ENCODE measurements around the gene CPNE5.

CPNE5 gene

DNA sequence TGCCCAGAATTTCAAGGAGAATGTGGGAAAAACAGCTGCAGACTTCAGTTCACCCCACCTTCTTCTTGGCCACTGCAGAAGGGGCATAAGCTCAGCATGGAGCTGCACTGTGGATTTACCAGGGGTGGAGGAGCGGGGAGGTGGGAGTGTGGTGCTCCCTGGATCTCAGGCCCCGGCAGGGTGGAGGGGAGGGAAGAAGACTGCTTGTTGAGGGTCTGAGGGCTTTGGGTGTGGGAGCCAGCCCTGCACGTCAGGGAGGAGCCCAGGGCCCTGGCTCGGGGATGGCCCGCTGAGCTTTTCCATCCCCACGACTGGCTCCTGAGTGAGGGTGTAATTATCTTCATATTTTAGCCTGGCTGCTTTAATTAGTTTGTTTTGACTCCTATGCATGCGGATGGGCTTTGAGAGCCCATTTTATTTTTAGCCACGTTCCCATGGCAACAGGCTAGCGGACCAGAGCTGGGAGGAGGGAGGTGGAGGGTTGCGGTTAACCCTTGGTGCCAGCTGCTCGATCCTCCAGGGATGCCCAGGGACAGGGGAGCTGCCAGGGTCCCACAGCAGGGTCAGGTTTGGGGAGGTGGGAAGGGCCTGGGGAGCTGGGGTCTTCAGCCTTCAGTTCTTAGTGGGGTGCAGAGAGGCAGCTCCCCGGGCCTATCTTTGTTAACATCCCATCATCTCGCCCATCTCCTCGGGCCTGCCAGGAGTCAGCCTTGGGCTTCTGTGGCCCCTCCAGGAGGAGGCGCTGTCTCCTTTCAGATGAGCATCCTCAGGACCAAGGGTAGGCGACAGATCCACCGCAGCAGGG, 73.4 kb downstream of the CPNE5 start:
- no peak overlapping the region for H3K27ac ChIP-seq
- DNase-seq (ENCODE audit: low spot score): no peak
- no peak overlapping the region for H3K4me3 ChIP-seq
- TF ChIP-seq, protein P1, sequence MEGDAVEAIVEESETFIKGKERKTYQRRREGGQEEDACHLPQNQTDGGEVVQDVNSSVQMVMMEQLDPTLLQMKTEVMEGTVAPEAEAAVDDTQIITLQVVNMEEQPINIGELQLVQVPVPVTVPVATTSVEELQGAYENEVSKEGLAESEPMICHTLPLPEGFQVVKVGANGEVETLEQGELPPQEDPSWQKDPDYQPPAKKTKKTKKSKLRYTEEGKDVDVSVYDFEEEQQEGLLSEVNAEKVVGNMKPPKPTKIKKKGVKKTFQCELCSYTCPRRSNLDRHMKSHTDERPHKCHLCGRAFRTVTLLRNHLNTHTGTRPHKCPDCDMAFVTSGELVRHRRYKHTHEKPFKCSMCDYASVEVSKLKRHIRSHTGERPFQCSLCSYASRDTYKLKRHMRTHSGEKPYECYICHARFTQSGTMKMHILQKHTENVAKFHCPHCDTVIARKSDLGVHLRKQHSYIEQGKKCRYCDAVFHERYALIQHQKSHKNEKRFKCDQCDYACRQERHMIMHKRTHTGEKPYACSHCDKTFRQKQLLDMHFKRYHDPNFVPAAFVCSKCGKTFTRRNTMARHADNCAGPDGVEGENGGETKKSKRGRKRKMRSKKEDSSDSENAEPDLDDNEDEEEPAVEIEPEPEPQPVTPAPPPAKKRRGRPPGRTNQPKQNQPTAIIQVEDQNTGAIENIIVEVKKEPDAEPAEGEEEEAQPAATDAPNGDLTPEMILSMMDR (IDR thresholded peaks at IDR 0.05): peak; percentile 66

DNA sequence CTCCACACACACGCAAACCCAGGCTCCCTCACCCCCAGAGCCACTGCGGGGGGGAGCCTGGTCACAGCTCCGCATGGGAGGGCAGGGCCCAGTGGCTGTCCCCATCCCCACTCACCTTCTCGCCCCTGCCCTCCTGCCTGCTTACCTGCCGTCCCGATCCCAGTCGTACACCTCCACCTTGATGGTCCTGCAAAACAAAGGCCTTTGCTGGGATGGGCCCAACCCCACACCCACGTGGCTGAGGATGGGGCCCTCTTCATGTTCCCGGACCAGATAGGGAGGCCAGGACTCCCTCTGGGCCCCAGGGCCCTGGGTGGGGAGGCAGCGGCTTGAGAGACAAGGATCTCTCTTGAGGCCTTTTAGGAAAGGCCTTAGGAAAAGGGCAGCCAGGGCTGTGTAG, 74.1 kb downstream of the CPNE5 start:
- no peak for DNase-seq (ENCODE audit: low spot score)
- Histone ChIP-seq H3K27ac (no peak overlapping the region), H3K4me3 (no peak overlapping the region)
- TF ChIP-seq, protein P1 (IDR thresholded peaks at IDR 0.05): no peak

DNA sequence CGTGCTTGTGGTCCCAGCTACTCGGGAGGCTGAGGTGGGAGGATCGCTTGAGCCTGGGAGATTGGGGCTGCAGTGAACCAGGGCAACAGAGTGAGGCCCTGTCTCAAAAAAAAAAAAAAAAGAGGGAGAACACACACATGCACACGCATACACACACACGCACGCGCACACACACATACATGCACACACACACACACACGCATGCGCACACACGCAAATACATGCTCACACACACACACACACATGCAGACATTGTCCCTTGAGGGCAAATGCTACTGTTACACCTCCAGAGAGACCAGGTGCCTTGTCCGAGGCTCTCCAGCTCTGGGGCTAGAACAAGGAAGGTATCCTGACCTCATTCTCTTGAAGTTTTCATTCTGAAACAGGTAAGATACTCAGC, 77.1 kb downstream of the CPNE5 start:
- no peak overlapping the region for H3K4me3 ChIP-seq
- H3K27ac ChIP-seq: no peak overlapping the region
- DNase-seq (ENCODE audit: low spot score): no peak
- TF ChIP-seq, protein P1 (IDR thresholded peaks at IDR 0.05): no peak

DNA sequence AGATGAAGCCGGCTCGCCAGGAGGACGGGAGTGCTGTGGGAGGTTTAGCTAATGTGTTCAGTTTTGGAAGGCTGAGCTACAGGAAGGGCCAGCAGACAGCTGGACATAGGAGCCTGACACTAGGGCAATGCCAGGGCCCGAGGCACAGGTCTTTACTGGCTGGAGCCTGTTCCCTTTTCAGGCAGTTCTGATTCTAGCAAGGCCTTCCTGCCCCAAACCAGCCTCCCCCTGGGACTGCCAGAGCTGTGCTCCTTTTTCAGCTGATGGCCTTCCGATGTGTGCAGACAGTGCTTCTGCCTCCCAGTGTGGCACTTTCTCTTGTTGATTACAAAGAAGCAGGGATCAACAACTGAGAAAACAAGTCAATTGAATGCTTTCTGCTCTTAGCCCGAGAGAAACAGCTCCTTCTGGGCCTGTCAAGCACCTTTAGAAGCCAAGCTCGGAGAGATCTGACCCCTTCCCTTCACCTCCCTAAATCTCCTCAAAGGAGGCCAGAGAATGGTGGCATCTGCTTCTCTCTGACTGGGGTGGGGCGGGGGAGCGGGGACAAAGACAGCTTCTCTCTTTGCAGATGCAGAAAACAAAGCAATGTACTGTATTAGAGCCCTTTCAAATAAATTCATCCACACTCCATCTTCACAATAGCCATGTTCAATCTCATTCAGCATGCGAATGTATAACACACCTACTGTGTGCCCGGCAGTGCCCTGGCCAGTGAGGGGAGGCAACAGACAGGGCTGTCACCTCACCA, 78.4 kb downstream of the CPNE5 start:
- no peak for DNase-seq (ENCODE audit: low spot score)
- TF ChIP-seq, protein P1 (IDR thresholded peaks at IDR 0.05): no peak
- Histone ChIP-seq H3K4me3 (no peak overlapping the region), H3K27ac (no peak overlapping the region)

DNA sequence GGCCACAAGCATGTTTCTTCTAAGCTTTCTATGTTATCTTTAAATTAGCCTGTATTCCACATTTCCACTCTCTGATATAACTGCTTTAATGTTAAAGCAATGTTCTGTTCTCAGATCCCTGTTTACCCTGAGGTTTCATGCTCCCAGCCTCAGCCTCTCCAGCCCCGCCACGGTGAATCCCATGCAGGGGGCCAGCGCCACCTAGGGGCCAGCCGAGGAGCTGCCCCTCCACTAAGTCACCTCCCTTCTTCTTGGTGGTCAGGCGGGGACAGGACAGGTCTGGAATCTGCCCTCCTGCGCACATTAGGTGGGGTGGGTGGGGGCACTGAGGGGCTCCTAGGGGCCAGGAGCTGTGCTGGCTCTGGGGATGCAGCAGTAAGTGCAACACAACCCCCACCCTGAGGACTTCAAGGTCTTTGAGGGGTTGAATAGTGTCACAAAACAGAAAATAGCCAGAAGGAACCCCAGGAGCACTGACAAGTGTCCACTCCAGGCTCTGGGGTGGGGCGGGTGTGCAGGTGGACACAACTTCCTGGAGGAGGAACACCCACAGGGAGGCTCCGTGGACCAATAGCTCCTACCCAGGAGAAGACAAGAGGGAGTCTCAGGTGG, 80.0 kb downstream of the CPNE5 start:
- H3K4me3 ChIP-seq: no peak overlapping the region
- peak; percentile 88 for DNase-seq (ENCODE audit: low spot score)
- TF ChIP-seq, protein P1 (IDR thresholded peaks at IDR 0.05): peak; percentile 100
- no peak overlapping the region for H3K27ac ChIP-seq

DNA sequence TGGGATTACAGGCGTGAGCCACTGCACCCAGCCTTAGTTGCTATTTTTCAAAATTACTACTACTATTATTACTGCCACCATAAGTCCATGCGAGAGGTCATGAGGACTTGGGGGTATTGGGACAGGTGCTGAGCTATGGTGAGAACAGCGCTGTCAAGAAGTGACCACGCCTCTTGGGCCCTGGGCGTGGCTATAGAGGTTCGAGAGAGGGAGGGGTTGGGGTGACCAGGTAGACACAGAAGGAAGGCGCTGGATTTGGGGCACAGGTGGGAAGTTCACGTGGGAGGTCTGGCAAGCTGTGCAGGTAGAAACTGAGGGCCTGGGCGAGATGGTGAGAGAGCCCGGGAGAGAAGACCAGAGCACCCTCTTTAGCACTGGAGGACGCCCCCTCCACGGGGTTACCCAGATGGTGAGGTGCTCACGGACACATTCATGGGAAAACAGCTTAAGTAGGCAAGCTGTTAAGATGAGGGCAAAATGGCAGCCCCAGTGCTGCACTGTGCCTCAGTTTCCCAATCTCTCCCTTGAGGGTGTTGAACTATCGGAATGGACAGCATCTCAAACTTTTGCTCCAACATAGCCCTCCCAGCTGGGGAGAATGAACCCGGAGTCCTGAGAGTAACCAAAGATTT, 80.6 kb downstream of the CPNE5 start:
- H3K27ac ChIP-seq: no peak overlapping the region
- H3K4me3 ChIP-seq: no peak overlapping the region
- TF ChIP-seq, protein P1 (IDR thresholded peaks at IDR 0.05): no peak
- DNase-seq (ENCODE audit: low spot score): no peak
